AG04449 (cell line): ENCODE results near the gene DNAJC4.

Experiments used
- CTCF ChIA-PET: fragments of 350-600 bp; formaldehyde crosslinking; extraction: SDS; loops from one replicate; lab custom pipeline; 2021; ENCODE audit warnings: antibody characterized with exemption; lab: Yijun Ruan, JAX
- POLR2A ChIA-PET: fragments of 400-600, 350-600 bp; formaldehyde crosslinking; extraction: SDS; loops from one replicate; lab custom pipeline; 2020; ENCODE audit warnings: antibody characterized with exemption, inconsistent platforms; lab: Yijun Ruan, JAX
- DNase-seq: peaks from one replicate; pipeline ENCODE4 v3.0.0-alpha.2; 2010; ENCODE audit warnings: low read depth, low spot score
- H3K4me3 ChIP-seq: 2 replicates; pipeline ENCODE4 v1.5.1; 2011; ENCODE audit warnings: low read depth, mild to moderate bottlenecking, control low read depth, low read length
- TF ChIP-seq, protein P1 (sequence below): IDR thresholded peaks from one replicate; pipeline ENCODE4 v1.5.1; 2011; ENCODE audit warnings: mild to moderate bottlenecking, moderate library complexity, low read length, control low read depth, inconsistent platforms; ENCODE audit not compliant: insufficient read depth; ENCODE audit errors: missing control alignments

The DNAJC4 gene

GRCh38 chr11:64263021-64263946, 32.9 kb downstream of the DNAJC4 start:
- POLR2A ChIA-PET: interaction anchor here (0.6 to 3.2 kb wide), 3 partner anchors 11 to 76 kb away, joined by 3 to 15 read pairs (median 3); partner anchors contain the start of gene PLCB3

DNA sequence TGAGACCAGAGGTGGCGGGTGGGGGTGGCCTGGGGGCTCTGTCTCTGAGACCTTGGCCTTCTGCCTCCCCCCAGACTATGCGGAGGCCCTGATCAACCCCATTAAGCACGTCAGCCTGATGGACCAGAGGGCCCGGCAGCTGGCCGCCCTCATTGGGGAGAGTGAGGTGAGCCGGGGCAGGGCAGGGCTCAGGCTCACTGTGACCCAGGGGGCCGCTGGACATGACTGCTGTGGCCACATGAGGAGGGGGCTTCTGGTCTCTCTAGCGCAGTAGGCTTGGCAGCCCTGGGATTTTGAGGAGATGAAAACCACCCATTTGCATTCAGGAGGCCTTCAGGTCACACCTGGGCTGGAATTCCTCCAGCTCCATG, 33.6 kb downstream of the DNAJC4 start:
- no peak overlapping the region for H3K4me3 ChIP-seq
- ChIA-PET POLR2A (interaction anchor here (1.1 to 3.2 kb wide), 2 partner anchors 12 to 23 kb away, joined by 4 to 15 read pairs; partner anchors contain the start of genes FKBP2 and PLCB3), CTCF (interaction anchor here (1.3 to 15.2 kb wide), 6 partner anchors 10 to 91 kb away, joined by 4 to 224 read pairs (median 8); partner anchors contain the start of genes PLCB3 and PPP1R14B)
- no peak for DNase-seq
- TF ChIP-seq, protein P1, sequence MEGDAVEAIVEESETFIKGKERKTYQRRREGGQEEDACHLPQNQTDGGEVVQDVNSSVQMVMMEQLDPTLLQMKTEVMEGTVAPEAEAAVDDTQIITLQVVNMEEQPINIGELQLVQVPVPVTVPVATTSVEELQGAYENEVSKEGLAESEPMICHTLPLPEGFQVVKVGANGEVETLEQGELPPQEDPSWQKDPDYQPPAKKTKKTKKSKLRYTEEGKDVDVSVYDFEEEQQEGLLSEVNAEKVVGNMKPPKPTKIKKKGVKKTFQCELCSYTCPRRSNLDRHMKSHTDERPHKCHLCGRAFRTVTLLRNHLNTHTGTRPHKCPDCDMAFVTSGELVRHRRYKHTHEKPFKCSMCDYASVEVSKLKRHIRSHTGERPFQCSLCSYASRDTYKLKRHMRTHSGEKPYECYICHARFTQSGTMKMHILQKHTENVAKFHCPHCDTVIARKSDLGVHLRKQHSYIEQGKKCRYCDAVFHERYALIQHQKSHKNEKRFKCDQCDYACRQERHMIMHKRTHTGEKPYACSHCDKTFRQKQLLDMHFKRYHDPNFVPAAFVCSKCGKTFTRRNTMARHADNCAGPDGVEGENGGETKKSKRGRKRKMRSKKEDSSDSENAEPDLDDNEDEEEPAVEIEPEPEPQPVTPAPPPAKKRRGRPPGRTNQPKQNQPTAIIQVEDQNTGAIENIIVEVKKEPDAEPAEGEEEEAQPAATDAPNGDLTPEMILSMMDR: no peak

More at GRCh38 chr11:64263021-64263946, 32.9 kb downstream of the DNAJC4 start:
- DNase-seq: no peak
- TF ChIP-seq, protein P1: no peak
- H3K4me3 ChIP-seq: no peak overlapping the region
- CTCF ChIA-PET: interaction anchor here (0.9 to 15.2 kb wide), 6 partner anchors 15 to 91 kb away, joined by 3 to 224 read pairs (median 4); partner anchors contain the start of genes NUDT22, PLCB3, PPP1R14B and TRPT1

DNA sequence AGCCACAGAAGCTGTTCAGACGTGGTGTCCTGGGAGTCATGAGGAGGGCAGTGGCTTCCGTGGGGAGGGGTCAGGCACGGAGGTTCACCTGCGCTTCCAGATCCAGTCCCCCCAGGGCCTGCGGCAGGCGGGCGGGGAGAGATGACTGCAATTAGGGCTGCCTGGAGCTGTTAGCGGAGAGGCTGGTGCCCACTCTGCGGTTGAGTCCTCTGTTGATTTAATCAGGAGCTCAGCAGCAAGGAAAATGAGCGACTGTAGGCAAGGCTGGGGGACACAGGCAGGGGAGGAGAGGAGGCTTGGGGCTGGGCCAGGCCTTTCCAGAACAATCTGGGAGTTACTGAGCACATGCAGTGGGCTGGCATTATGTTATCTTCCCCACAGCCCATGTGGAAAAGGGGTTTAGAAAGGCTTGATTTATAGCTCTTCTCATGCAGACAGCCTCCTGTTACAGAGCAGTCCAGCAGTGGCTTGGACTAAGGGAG, 34.1 kb downstream of the DNAJC4 start:
- TF ChIP-seq, protein P1: no peak
- no peak overlapping the region for H3K4me3 ChIP-seq
- DNase-seq: no peak
- ChIA-PET POLR2A (interaction anchor here (0.7 to 3.2 kb wide), 3 partner anchors 12 to 405 kb away, joined by 3 to 15 read pairs (median 4); partner anchors contain the start of genes FKBP2 and PLCB3), CTCF (interaction anchor here (1.3 to 15.2 kb wide), 6 partner anchors 10 to 90 kb away, joined by 4 to 224 read pairs (median 8); partner anchors contain the start of genes PLCB3 and PPP1R14B)

DNA sequence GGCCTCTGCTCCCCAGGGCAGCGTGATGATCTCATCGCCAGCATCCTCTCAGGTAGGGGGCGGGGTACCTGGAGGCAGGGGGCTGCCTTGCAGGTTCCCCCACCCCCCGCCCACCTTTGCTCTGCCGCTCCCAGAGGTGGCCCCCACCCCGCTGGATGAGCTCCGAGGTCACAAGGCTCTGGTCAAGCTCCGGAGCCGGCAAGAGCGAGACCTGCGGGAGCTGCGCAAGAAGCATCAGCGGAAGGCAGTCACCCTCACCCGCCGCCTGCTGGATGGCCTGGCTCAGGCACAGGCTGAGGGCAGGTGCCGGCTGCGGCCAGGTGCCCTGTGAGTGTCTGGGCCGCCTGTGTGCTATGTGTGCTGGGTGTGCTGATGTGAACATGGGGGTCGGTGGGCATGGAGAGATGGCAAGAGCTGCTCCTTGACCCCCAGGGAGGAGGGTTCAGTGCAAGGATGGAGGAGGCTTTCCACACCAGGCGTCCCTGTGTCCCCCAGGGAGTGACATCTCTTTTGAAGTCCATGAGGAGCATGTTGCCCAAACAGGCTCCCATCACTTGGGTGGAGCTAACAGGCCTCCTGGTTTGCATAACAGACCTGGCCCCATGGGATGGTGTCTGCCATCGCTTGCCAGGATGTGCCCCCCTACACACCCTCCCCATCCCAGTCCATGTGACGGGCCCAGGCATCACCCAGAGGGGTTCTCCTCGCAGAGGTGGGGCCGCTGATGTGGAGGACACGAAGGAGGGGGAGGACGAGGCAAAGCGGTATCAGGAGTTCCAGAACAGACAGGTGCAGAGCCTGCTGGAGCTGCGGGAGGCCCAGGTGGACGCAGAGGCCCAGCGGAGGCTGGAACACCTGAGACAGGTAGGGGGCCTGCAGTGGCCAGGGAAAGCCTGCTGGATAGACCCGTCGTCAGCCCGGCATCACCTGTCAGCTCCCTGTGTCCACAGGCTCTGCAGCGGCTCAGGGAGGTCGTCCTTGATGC, 35.1 kb downstream of the DNAJC4 start:
- CTCF ChIA-PET: interaction anchor here (1.5 to 15.2 kb wide), 5 partner anchors 12 to 61 kb away, joined by 4 to 224 read pairs (median 9); partner anchors contain the start of genes PLCB3 and PPP1R14B
- no peak for DNase-seq
- no peak overlapping the region for H3K4me3 ChIP-seq
- TF ChIP-seq, protein P1: no peak
- POLR2A ChIA-PET: interaction anchor here (3.2 kb wide), 1 partner anchor 13 kb away, joined by 15 read pairs; the partner anchor contains the start of gene PLCB3

GRCh38 chr11:64266339-64266738, 36.0 kb downstream of the DNAJC4 start:
- TF ChIP-seq, protein P1: no peak
- POLR2A ChIA-PET: no interaction called here
- CTCF ChIA-PET: interaction anchor here (2.4 to 15.2 kb wide), 3 partner anchors 12 to 36 kb away, joined by 8 to 224 read pairs (median 107); partner anchors contain the start of genes CATSPERZ, PLCB3 and PPP1R14B
- DNase-seq: no peak
- no peak overlapping the region for H3K4me3 ChIP-seq
